GM19463 (cell line): ENCODE data around the gene NKD2.
"Not testable (repeated sequence)": the region's sequence is repeated elsewhere in the genome, so short reads cannot be mapped to it uniquely, and the experiment has no call there.

ENCODE experiments used
- ATAC-seq: cut with Tn5 transposase; IDR thresholded peaks from one replicate; pipeline ENCODE4 v1.9.1; 2021; ENCODE audit warnings: mild to moderate bottlenecking, moderate library complexity; ENCODE audit not compliant: unreplicated experiment

The NKD2 gene

GRCh38 chr5:1056611-1057484 lies 48.2 kb downstream of the NKD2 start:
- ATAC-seq = no peak

GRCh38 chr5:1057485-1058082 lies 49.0 kb downstream of the NKD2 start:
- ATAC-seq = no peak

GRCh38 chr5:1058083-1058945 lies 49.7 kb downstream of the NKD2 start:
- ATAC-seq = no peak

- no peak for ATAC-seq
Observed at GRCh38 chr5:1058988-1059883, 50.6 kb downstream of the NKD2 start.

GRCh38 chr5:1059884-1060263 lies 51.3 kb downstream of the NKD2 start:
- no peak for ATAC-seq

- ATAC-seq = no peak
Observed at GRCh38 chr5:1060535-1060981, 52.0 kb downstream of the NKD2 start.

- ATAC-seq = not testable (repeated sequence)
Observed at GRCh38 chr5:1061292-1061691, 52.7 kb downstream of the NKD2 start.

- no peak for ATAC-seq
Observed at GRCh38 chr5:1061916-1062315, 53.3 kb downstream of the NKD2 start.

GRCh38 chr5:1062761-1063568 lies 54.4 kb downstream of the NKD2 start:
- ATAC-seq = no peak

- ATAC-seq = no peak
Observed at GRCh38 chr5:1063661-1064382, 55.2 kb downstream of the NKD2 start.

- no peak for ATAC-seq
Observed at GRCh38 chr5:1064383-1065142, 56.0 kb downstream of the NKD2 start.

- no peak for ATAC-seq
Observed at GRCh38 chr5:1065143-1065750, 56.6 kb downstream of the NKD2 start.

GRCh38 chr5:1065891-1066650 lies 57.5 kb downstream of the NKD2 start:
- no peak for ATAC-seq

- ATAC-seq = no peak
Observed at GRCh38 chr5:1066676-1067075, 58.1 kb downstream of the NKD2 start.

GRCh38 chr5:1067141-1068121 lies 58.8 kb downstream of the NKD2 start:
- no peak for ATAC-seq
